Memory B cell (primary cell): ENCODE results near the gene TMEM200A.

Experiments used
- ATAC-seq: fragments of 150-1000 bp; cut with Tn5 transposase; 2 replicates; pipeline ENCODE4 v1.10.0; 2021; ENCODE audit warnings: low read depth, mild to moderate bottlenecking, moderate library complexity
- DNase-seq, 2 donors: peaks; one replicate each; pipeline ENCODE4 v3.0.0; 2022; ENCODE audit warnings: low spot score in 2 of 2
- H3K27ac Mint-ChIP-seq: one replicate; pipeline ENCODE4 v1.8.0; 2022; ENCODE audit warnings: mild to moderate bottlenecking, moderate library complexity, mixed read lengths
- H3K27me3 Mint-ChIP-seq: one replicate; pipeline ENCODE4 v1.8.0; 2022; ENCODE audit warnings: mixed read lengths
- H3K36me3 Mint-ChIP-seq: one replicate; pipeline ENCODE4 v1.8.0; 2022; ENCODE audit warnings: mild to moderate bottlenecking, mixed read lengths
- H3K4me1 Mint-ChIP-seq: one replicate; pipeline ENCODE4 v1.8.0; 2022; ENCODE audit warnings: mixed read lengths
- H3K4me3 Mint-ChIP-seq: one replicate; pipeline ENCODE4 v1.8.0; 2022; ENCODE audit warnings: mild to moderate bottlenecking, moderate library complexity, mixed read lengths
- H3K9me3 Mint-ChIP-seq: one replicate; pipeline ENCODE4 v1.8.0; 2022; ENCODE audit warnings: mixed read lengths

TMEM200A gene

DNA sequence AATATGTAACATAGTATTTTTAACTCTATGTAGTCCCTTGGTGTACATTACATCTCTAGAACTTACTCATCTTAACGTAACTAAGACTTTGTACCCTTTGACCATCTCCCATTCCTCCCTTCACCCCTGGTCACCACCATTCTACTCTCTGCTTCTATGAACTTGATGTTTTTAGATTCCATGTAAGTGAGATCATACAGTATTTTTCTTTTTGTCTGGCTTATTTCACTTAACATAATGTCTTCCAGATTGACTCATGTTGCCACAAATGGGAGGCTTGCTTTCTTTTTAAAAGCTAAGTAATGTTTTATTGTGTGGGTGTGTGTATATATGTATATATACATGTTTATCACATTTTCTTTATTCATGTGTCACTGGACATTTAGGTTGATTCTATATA lies 55.8 kb downstream of the TMEM200A start:
- H3K27me3 Mint-ChIP-seq: no peaks in the 10 kb centered on the region
- H3K27ac Mint-ChIP-seq: no peak overlapping the region
- H3K4me3 Mint-ChIP-seq: no peak overlapping the region
- H3K36me3 Mint-ChIP-seq: no peaks in the 10 kb centered on the region
- DNase-seq: no peak
- no peaks in the 10 kb centered on the region for H3K9me3 Mint-ChIP-seq
- H3K4me1 Mint-ChIP-seq: no peaks in the 10 kb centered on the region
- no peak for ATAC-seq

- no peak for DNase-seq
- H3K27me3 Mint-ChIP-seq: no peaks in the 10 kb centered on the region
- no peaks in the 10 kb centered on the region for H3K9me3 Mint-ChIP-seq
- no peak for ATAC-seq
- no peak overlapping the region for H3K4me3 Mint-ChIP-seq
- no peak overlapping the region for H3K27ac Mint-ChIP-seq
- H3K4me1 Mint-ChIP-seq: no peaks in the 10 kb centered on the region
- no peaks in the 10 kb centered on the region for H3K36me3 Mint-ChIP-seq
Measured at GRCh38 chr6:130423044-130423443, 57.2 kb downstream of the TMEM200A start.

DNA sequence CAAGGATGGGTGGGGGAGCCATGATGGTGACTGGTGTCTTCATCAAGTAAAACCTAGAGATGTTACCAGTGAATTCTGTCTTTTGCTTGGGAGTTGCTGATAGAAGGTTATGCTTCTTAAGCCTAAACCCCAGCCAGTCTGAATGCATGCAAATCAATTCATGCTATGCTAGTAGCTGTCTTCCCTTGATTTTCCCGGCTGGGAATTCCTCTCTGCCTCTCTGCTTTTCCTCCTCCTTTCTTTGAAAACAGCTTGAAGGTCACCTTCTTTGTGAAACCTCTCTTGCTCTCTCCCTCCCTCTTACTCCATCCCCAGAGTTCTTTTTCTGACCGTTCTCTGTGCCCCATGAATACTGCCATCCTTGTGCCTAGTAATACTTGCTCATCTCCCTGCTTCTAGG lies 58.9 kb downstream of the TMEM200A start:
- DNase-seq (no peak), ATAC-seq (no peak)
- H3K9me3 Mint-ChIP-seq: no peaks in the 10 kb centered on the region
- H3K27ac Mint-ChIP-seq: no peak overlapping the region
- H3K4me3 Mint-ChIP-seq: no peak overlapping the region
- H3K4me1 Mint-ChIP-seq: no peaks in the 10 kb centered on the region
- H3K36me3 Mint-ChIP-seq: no peaks in the 10 kb centered on the region
- H3K27me3 Mint-ChIP-seq: no peaks in the 10 kb centered on the region

DNA sequence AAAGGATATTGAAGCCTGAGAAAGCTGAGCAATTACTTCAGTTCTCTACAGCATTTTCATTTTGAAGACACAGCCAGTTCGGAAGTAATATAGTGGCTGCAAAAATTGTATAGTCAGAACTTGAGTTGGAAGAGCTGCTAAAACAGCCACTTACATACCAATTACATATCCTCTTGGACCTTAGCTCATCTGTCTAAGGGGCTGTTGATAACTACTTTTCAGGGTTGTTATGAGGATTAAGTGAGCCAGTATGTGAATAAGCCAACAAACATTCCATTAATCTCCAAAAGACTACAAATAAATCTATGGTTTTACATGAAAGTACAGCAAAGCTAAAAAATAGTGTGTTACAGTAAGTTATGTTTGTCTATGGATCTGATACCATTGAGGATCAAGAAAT lies 59.7 kb downstream of the TMEM200A start:
- Mint-ChIP-seq H3K9me3 (no peaks in the 10 kb centered on the region), H3K4me1 (no peaks in the 10 kb centered on the region), H3K4me3 (no peak overlapping the region), H3K27ac (no peak overlapping the region), H3K27me3 (no peaks in the 10 kb centered on the region), H3K36me3 (no peaks in the 10 kb centered on the region)
- DNase-seq (no peak), ATAC-seq (no peak)

GRCh38 chr6:130426066-130426721 lies 60.4 kb downstream of the TMEM200A start:
- no peaks in the 10 kb centered on the region for H3K36me3 Mint-ChIP-seq
- no peaks in the 10 kb centered on the region for H3K4me1 Mint-ChIP-seq
- no peak overlapping the region for H3K27ac Mint-ChIP-seq
- ATAC-seq (no peak), DNase-seq (no peak)
- no peaks in the 10 kb centered on the region for H3K27me3 Mint-ChIP-seq
- H3K9me3 Mint-ChIP-seq: no peaks in the 10 kb centered on the region
- H3K4me3 Mint-ChIP-seq: no peak overlapping the region

- no peak for ATAC-seq
- DNase-seq: no peak
- no peaks in the 10 kb centered on the region for H3K36me3 Mint-ChIP-seq
- no peaks in the 10 kb centered on the region for H3K27me3 Mint-ChIP-seq
- no peak overlapping the region for H3K27ac Mint-ChIP-seq
- H3K4me3 Mint-ChIP-seq: no peak overlapping the region
- no peaks in the 10 kb centered on the region for H3K9me3 Mint-ChIP-seq
- no peaks in the 10 kb centered on the region for H3K4me1 Mint-ChIP-seq
Measured at GRCh38 chr6:130431346-130431852, 65.6 kb downstream of the TMEM200A start.

DNA sequence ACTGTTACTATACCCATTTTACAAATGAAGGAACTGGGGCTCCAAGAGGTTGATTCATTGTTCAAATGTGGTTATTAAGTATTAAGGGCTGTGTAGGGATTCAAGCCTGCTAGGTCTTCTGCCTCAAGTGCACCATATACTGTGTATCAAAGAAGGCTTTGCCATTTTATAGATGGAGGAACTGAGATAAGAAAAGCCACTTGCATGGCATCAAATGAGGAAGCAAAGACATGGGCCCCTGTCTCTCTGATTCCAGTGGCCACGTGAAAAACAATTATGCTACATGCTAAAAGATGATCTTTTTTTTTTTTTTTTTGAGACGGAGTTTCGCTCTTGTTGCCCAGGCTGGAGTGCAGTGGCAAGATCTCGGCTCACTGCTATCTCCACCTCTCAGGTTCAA lies 67.0 kb downstream of the TMEM200A start:
- ATAC-seq: no peak
- Mint-ChIP-seq H3K9me3 (no peaks in the 10 kb centered on the region), H3K4me1 (no peaks in the 10 kb centered on the region), H3K36me3 (no peaks in the 10 kb centered on the region), H3K27ac (no peak overlapping the region), H3K4me3 (no peak overlapping the region), H3K27me3 (no peaks in the 10 kb centered on the region)
- no peak for DNase-seq

DNA sequence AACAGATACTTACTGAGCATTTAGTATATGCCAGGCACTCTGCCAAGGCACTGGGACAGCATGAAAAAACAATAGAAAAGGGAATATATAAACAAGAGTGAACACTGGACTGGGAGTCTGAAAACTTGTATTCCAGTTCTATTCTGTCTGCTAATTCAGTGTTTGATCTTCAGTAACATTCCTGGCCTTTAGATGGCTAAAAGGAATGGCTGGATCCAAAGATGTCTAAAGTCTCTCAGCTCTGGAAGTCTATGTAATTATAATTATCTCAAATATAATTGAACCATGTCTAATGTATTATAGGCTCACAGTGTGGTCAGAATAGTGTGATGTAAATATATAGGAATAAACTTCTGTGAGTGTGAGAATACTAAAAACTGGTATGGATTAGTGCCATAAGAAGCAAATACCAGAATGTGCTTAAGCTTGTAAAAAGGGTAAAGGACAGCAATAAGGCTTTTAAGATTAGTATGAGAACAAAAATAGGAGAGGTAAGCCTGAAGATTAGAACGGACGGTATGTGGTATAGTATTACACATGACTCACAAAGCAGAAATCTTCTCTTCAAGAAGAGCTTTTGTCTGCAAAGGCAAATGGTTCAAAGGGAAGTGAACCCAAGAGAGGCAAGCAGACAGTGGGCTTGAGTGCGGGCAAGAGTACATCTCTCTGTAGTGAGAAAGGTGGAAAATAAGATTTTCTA lies 68.5 kb downstream of the TMEM200A start:
- ATAC-seq (no peak), DNase-seq (no peak)
- Mint-ChIP-seq H3K4me1 (no peaks in the 10 kb centered on the region), H3K27ac (no peak overlapping the region), H3K9me3 (no peaks in the 10 kb centered on the region), H3K36me3 (no peaks in the 10 kb centered on the region), H3K27me3 (no peaks in the 10 kb centered on the region), H3K4me3 (no peak overlapping the region)

DNA sequence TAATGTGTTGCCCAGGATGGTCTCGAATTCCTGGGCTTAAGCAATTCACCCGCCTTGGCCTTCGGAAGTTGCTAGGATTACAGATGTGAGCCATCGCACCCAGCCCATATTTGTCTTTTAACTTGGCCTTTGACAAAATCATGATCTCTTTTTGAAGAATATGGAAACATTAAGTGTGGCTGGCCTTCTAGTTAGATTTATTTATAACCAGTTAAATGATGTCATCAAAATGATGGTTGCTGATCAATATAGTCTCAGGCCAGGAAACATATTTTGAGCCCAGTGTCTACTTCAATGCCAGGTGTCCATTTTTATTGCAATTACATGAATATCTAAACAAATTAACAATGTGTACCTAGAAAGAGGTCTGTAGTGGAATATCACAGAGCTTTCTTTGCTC lies 69.4 kb downstream of the TMEM200A start:
- Mint-ChIP-seq H3K27ac (no peak overlapping the region), H3K27me3 (no peaks in the 10 kb centered on the region), H3K4me1 (no peaks in the 10 kb centered on the region), H3K9me3 (no peaks in the 10 kb centered on the region), H3K4me3 (no peak overlapping the region), H3K36me3 (peaks cover 1% of the 10 kb centered on the region)
- DNase-seq (no peak), ATAC-seq (no peak)

- Mint-ChIP-seq H3K4me1 (no peaks in the 10 kb centered on the region), H3K4me3 (no peak overlapping the region), H3K27ac (no peak overlapping the region), H3K27me3 (no peaks in the 10 kb centered on the region), H3K36me3 (peaks cover 1% of the 10 kb centered on the region), H3K9me3 (no peaks in the 10 kb centered on the region)
- no peak for ATAC-seq
- no peak for DNase-seq
Measured at GRCh38 chr6:130437961-130438360, 72.1 kb downstream of the TMEM200A start.

- H3K9me3 Mint-ChIP-seq: no peaks in the 10 kb centered on the region
- ATAC-seq: no peak
- no peak overlapping the region for H3K27ac Mint-ChIP-seq
- no peak overlapping the region for H3K4me3 Mint-ChIP-seq
- no peaks in the 10 kb centered on the region for H3K4me1 Mint-ChIP-seq
- DNase-seq: no peak
- peaks cover 1% of the 10 kb centered on the region for H3K27me3 Mint-ChIP-seq
- H3K36me3 Mint-ChIP-seq: no peaks in the 10 kb centered on the region
Measured at GRCh38 chr6:130447374-130447773, 81.6 kb downstream of the TMEM200A start.

GRCh38 chr6:130452336-130452735 lies 86.5 kb downstream of the TMEM200A start:
- Mint-ChIP-seq H3K4me1 (no peaks in the 10 kb centered on the region), H3K4me3 (no peak overlapping the region), H3K9me3 (no peaks in the 10 kb centered on the region), H3K27ac (no peak overlapping the region), H3K27me3 (peaks cover 1% of the 10 kb centered on the region), H3K36me3 (no peaks in the 10 kb centered on the region)
- DNase-seq: no peak
- no peak for ATAC-seq

DNA sequence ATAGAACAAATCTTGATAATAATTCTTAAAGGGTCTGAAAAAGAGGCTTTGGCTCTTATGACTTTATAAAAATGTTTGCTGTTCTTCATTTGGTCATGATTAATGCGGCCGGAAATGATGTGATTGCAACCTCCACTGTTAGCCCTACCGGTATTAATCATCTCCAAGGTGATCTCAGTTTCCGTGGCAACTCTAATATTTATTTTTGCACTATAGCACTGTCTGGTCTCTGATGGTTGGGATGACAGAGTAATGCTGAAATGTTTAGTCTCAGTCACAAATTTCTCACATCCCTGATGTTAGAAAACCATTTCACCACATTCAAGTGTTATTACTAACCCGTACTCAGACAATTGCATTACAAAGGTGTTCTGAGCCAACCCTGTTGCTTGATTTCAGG lies 87.4 kb downstream of the TMEM200A start:
- Mint-ChIP-seq H3K36me3 (no peaks in the 10 kb centered on the region), H3K9me3 (no peaks in the 10 kb centered on the region), H3K4me3 (no peak overlapping the region), H3K27me3 (peaks cover 1% of the 10 kb centered on the region), H3K4me1 (no peaks in the 10 kb centered on the region), H3K27ac (no peak overlapping the region)
- ATAC-seq (no peak), DNase-seq (no peak)

DNA sequence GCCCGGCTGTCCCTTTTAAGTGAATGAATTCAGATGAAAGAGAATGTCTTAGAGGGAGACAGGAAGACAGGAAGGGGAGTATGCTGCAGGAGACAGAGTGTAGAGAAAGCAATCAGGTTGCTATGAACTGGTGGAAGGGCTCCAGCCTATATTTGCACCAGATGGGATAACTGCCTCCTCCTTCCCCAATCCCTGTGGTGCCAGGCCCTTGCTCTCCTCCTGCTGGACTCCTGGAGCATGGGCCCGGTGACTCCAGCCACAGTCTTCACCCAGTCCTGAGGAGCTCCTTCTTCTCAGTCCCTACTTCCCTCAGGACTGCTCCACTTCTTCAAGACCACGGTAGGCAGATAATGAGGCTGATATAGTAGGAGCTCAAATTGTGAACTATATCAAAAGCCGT lies 91.8 kb downstream of the TMEM200A start:
- no peak overlapping the region for H3K27ac Mint-ChIP-seq
- H3K9me3 Mint-ChIP-seq: no peaks in the 10 kb centered on the region
- H3K27me3 Mint-ChIP-seq: peaks cover 2% of the 10 kb centered on the region
- H3K4me1 Mint-ChIP-seq: no peaks in the 10 kb centered on the region
- H3K36me3 Mint-ChIP-seq: no peaks in the 10 kb centered on the region
- DNase-seq: no peak
- ATAC-seq: no peak
- no peak overlapping the region for H3K4me3 Mint-ChIP-seq

GRCh38 chr6:130459316-130459715 lies 93.5 kb downstream of the TMEM200A start:
- Mint-ChIP-seq H3K4me3 (no peak overlapping the region), H3K27ac (no peak overlapping the region), H3K36me3 (no peaks in the 10 kb centered on the region), H3K9me3 (no peaks in the 10 kb centered on the region), H3K4me1 (no peaks in the 10 kb centered on the region), H3K27me3 (peaks cover 2% of the 10 kb centered on the region)
- DNase-seq: no peak
- ATAC-seq: no peak
